Effector memory CD8-positive, alpha-beta T cell (primary cell): Measurements from ENCODE around the gene TBC1D25.

Experiments
- ATAC-seq: fragments of 150-1000 bp; cut with Tn5 transposase; replicated peaks from 2 replicates; pipeline ENCODE4 v1.10.0; 2021; ENCODE audit warnings: mild to moderate bottlenecking, moderate library complexity
- DNase-seq, 3 experiments: peaks; one replicate each; pipeline ENCODE4 v3.0.0; 2021
- H3K27ac Mint-ChIP-seq, 2 donors: one replicate each; pipeline ENCODE4 v1.8.0; 2022; ENCODE audit warnings: mild to moderate bottlenecking in 2 of 2, mixed read lengths in 2 of 2, moderate library complexity in 2 of 2
- H3K27me3 Mint-ChIP-seq, 2 donors: one replicate each; pipeline ENCODE4 v1.8.0; 2022; ENCODE audit warnings: mixed read lengths in 2 of 2
- H3K36me3 Mint-ChIP-seq: one replicate; pipeline ENCODE4 v1.8.0; 2022; ENCODE audit warnings: mild to moderate bottlenecking, moderate library complexity, mixed read lengths; ENCODE audit not compliant: insufficient read depth
- H3K4me1 Mint-ChIP-seq, 2 donors: one replicate each; pipeline ENCODE4 v1.8.0; 2022; ENCODE audit warnings: low read depth in 2 of 2, mixed read lengths in 2 of 2
- H3K4me3 Mint-ChIP-seq, 2 donors: one replicate each; pipeline ENCODE4 v1.8.0; 2022; ENCODE audit warnings: mild to moderate bottlenecking in 2 of 2, mixed read lengths in 2 of 2, moderate library complexity in 2 of 2
- H3K9me3 Mint-ChIP-seq, 2 donors: one replicate each; pipeline ENCODE4 v1.8.0; 2022; ENCODE audit warnings: mixed read lengths in 2 of 2

TBC1D25 gene

DNA sequence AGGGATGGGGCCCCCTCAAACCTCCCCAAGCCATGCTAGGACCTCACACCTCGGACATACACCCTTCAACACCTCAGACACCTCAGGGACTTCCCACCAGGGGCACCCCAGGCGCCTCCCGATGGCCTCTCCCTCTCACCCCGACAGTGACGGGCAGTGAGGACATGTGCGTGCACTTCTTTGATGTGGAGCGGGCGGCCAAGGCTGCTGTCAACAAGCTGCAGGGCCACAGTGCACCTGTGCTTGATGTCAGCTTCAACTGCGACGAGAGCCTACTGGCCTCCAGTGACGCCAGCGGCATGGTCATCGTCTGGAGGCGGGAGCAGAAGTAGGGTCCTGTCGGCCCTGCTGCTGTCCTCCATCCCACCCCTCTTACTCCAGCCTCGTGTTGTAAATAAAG is 65.2 kb downstream of the TBC1D25 start:
- ATAC-seq (no peak), DNase-seq (no peak)
- no peak overlapping the region for H3K27ac Mint-ChIP-seq
- H3K4me1 Mint-ChIP-seq, result no peaks in the 10 kb centered on the region
- H3K9me3 Mint-ChIP-seq, result no peaks in the 10 kb centered on the region
- H3K27me3 Mint-ChIP-seq, result no peaks in the 10 kb centered on the region
- H3K36me3 Mint-ChIP-seq, result peaks cover 11% of the 10 kb centered on the region
- no peak overlapping the region for H3K4me3 Mint-ChIP-seq

DNA sequence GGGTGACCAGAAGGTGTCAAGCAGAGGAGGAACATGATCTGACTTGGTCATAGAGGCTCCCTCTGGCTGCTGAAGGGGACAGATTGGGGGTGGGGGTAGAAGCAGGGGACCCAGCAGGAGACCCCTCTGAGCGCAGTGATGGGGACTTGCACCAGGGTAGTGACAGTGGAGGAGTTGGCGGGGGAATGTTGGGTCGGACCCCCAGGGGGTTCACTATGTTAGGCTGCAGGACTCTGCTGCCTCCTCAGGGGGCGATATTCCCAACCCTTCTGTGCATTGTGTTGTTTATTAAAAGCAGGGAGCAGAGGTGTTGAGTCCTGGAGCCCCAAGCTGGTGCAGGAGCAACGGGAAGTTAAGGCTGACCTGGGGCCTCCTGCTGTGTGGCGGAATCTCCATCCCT is 66.6 kb downstream of the TBC1D25 start:
- Mint-ChIP-seq H3K9me3 (no peaks in the 10 kb centered on the region), H3K27me3 (no peaks in the 10 kb centered on the region), H3K27ac (no peak overlapping the region), H3K36me3 (peaks cover 11% of the 10 kb centered on the region), H3K4me3 (no peak overlapping the region), H3K4me1 (no peaks in the 10 kb centered on the region)
- DNase-seq, result no peak
- no peak for ATAC-seq

DNA sequence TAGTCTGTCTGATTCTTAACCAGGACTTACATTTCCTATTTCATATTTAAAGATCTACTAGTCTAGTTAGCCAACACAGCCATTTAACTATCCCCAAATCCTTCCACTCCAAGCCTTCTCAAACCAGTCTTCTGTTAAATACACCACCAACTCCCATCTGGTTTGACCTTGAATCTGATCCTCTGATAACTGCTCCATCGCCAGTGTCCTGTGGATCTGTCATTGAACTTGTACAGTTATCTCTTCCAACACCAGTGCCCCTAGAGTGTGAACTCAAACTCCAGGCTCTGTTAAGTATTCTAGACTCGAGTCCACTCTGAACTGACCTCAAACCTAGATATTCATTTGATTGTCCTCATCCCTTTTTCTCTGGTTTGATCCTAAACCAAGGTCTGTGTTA is 72.2 kb downstream of the TBC1D25 start:
- Mint-ChIP-seq H3K4me3 (no peak overlapping the region), H3K27ac (no peak overlapping the region), H3K27me3 (no peaks in the 10 kb centered on the region), H3K4me1 (no peaks in the 10 kb centered on the region), H3K36me3 (peaks cover 2% of the 10 kb centered on the region), H3K9me3 (no peaks in the 10 kb centered on the region)
- DNase-seq, result no peak
- no peak for ATAC-seq
